HG02642 (cell line): ENCODE results near the gene PLCB4.

Experiments
- ATAC-seq: cut with Tn5 transposase; IDR thresholded peaks from one replicate; pipeline ENCODE4 v1.9.1; 2021; ENCODE audit warnings: mild to moderate bottlenecking; ENCODE audit not compliant: unreplicated experiment, poor library complexity

Gene PLCB4

DNA sequence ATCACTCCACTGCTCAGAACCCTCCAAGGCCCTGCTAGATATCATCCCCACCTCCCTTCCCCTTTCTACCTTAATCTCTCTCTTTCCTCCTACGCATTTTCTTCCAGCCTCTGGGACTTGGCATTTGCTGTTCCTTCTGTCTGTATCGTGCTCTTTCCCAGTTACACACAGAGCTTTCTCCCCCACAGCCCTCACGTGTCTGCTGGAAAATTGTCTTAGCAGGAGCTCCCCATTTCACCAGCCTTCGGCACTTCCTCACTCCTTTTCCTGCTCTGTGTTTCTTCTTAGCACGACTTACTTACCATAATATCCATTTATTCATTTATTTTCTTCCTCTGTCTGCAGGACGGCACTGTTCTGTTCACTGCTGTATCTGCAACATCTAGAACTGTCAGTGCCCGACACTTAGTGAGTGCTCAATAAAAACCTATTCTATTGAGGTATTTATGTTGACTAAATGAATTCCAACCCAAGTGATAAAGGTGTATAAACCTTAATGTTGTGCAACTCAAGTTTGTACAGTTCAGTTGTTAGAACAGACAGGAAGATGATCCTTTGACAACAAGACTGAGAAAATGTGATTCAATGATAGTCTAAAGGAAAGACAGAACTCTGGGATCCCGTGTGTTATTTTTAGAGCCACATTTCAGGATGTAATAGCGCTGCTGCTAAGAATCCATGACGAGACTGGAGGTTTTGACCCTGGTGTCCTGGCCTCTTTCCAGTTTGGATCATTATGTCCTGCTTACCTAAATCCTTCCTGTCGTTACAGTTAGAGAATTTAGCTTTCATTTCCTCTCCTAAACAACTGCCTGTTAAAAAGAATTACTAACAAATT lies 275.4 kb downstream of the PLCB4 start:
- ATAC-seq: no peak

DNA sequence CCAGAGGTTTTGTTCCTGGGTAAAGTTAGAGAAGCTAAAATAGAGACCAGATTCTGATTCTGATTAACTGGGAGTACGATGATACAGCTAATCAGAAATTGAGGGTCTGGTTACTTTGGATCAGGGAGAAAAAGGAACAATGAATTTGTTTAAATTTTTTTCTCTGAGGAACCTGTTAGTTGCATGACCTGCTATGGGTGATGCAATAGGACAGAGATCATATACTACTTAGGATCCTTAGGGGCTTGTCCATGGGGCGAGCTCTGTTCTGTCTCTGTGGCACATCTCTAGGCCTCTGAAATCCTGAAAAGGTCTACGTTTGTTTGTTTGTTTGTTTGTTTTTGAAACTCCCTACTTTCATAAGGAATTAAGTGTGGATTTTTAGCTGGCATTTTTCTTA lies 279.4 kb downstream of the PLCB4 start:
- ATAC-seq: no peak

DNA sequence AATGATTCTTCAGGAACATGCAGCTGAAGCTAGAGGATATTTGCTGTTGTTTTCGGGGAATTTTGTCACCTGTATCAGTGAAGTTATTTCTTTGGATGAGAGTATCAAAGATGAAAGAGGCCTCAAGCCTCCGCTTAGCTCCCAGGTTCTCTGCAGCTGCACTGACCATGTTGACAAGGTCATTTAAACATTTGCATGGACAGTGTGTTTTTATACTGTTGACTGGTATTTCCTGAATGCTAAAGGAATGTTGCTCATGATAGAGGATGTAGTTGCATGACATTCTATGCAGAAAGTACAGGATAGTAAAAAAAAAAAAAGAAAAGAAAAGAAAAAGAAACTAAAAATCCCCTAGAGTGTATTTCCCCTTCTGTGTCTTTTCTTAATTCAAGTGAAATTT lies 279.9 kb downstream of the PLCB4 start:
- ATAC-seq: no peak

DNA sequence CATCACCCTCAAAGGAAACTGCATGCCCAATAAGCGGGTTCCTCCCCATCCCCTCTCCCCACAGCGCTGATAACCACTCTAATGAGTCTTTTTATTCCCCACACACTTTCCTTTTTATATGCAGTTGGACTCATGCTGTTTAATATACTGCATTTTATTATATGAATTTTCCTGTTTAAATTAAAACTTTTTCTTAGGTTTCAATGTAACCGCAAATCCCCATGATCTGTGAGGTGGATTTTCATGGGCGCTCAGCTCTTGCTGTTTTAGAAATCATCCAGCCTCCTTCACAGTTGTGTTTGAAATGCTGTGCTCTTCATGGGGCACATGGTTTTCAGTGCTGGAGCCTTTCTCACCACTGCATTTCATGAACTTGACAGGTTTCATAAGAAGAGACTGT lies 280.4 kb downstream of the PLCB4 start:
- no peak for ATAC-seq

GRCh38 chr20:9352739-9353138 lies 283.9 kb downstream of the PLCB4 start:
- no peak for ATAC-seq

- no peak for ATAC-seq
Observed at GRCh38 chr20:9353180-9353915, 284.5 kb downstream of the PLCB4 start.

GRCh38 chr20:9353916-9354276 lies 285.0 kb downstream of the PLCB4 start:
- ATAC-seq: no peak

DNA sequence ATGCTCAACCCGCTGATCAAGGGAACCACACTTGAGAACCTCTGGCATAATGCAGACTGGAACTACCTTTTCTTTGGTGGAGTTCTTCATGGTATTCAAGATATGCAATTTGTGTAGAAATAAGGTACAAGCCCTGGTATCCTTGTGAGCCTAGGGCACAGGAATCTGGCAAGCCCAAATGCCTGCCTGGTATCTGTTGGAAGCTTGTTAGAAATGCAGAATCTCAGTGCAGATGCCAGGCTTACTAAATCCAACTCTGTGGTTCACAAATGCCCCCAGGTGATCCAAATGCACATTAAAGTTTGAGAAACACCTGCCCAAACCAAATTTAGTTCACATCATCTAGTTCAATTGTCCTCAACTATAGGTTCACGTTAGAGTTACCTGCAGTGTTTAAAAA lies 285.7 kb downstream of the PLCB4 start:
- no peak for ATAC-seq

DNA sequence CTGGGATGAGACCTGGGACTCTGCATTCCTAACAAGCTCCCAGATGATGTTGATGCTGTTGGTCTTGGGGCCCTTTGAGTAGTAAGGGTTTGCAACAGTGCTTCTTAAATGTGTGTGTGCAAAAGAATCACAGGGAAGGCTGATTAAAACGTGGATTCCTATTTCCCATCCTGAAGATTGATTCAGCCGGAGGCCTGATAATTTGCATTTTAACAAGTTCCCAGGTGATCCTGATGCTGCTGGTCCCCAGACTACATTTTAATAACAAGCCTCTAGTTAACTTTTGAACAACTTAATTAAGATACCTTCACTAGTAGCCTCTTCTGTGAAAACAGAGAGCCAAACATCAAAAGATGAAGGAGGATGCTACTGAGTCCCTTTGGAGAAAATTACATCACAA lies 289.1 kb downstream of the PLCB4 start:
- ATAC-seq: no peak

- no peak for ATAC-seq
Observed at GRCh38 chr20:9359561-9360308, 290.8 kb downstream of the PLCB4 start.

- ATAC-seq: no peak
Observed at GRCh38 chr20:9360431-9360830, 291.5 kb downstream of the PLCB4 start.

- no peak for ATAC-seq
Observed at GRCh38 chr20:9363673-9364072, 294.8 kb downstream of the PLCB4 start.

DNA sequence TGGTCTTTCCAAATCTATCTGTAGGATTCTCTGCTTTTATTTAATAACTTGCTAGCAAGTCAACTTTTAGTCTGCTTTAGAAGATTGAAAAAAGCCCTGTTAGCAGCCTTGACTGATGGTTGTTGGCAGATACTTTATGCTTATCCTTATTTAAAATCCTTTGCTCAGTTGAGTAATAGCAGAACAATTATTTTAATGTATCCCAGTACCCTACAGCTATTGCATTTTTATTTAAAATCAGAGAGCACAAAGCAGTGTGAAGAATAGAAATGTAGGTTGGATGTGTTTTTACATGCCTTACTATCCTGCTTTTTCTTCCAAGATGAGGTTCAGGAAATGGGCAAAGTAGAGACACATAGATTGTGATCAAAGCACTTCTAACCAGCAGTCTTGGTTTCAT lies 298.4 kb downstream of the PLCB4 start:
- ATAC-seq: no peak

DNA sequence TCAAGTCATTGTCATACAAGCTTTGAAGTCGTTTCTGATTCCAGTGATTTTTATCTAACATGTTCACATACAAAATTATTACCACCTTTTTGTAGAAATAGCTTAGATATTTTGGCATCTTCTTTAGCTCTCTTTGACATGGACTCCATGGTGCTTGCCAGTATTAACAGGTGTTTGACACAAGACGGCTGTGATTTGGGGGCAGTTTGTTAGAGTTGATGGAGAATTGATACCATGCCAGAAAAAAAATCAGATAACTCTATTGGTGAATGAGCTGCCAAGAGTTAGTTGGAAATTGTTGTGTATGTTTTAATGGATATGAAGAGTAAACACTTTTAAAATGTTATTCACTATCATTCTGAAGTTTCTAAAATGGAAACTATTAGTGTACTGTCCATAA lies 298.9 kb downstream of the PLCB4 start:
- ATAC-seq: no peak

- no peak for ATAC-seq
Observed at GRCh38 chr20:9368893-9369292, 300.0 kb downstream of the PLCB4 start.

DNA sequence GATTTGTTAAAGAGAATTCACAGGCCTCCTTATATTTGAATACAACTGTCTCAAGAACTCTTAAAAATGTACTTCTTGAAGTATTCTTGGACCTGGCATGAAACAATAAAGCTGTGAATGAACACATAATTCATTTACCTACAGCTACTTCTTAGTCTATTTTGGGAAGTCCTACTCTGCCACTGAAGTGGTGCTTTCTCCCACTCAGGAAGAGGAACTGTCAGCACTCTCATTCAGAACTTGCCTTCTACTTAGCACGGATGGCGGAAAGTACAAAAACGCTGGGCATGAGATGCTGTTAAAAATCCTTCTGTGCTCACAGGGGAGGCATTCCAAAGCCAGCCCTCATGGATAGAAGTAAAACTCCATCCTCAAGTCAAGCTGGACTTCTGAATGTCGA lies 300.7 kb downstream of the PLCB4 start:
- ATAC-seq: no peak

- ATAC-seq: no peak
Observed at GRCh38 chr20:9374072-9374471, 305.2 kb downstream of the PLCB4 start.

DNA sequence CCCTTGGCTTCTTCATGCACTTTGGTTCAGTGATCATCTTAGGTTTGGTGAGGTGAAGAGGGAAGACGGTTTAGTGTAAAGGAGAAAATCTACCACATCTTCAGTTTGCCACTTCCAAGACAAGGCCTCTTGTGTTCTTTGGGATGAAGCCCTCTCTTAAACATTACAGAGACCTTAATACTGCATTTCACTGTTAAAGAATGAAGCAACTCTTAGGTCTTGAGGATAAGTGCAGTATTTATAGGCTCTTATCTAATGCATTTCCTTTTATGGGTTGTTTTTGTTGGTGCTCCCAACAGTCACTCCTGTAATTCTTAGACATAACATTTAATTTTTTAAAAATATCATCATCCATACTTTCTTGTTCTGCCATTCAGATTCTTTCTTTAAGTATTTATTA lies 305.6 kb downstream of the PLCB4 start:
- no peak for ATAC-seq

DNA sequence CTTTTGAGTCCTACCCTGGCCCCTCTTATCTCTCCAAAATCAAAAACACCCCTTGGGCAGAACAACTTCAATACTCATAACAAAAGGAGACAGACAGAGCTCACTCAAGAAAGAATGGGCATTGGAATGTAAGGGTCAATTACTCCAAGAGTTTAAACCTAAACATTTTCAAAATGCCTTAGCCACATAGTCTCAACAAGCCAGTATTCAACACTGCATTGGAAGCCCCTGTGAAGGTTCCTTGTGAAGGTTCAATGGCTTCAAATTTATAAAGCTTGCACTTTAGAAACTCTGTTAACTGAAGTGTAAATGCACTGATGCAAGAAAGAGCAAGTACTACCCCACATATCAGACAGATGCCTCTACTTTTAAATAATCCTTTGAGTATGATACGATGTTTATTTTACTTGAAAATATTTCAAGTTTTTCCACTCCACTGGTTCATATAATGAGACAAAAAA lies 306.4 kb downstream of the PLCB4 start:
- ATAC-seq: no peak

DNA sequence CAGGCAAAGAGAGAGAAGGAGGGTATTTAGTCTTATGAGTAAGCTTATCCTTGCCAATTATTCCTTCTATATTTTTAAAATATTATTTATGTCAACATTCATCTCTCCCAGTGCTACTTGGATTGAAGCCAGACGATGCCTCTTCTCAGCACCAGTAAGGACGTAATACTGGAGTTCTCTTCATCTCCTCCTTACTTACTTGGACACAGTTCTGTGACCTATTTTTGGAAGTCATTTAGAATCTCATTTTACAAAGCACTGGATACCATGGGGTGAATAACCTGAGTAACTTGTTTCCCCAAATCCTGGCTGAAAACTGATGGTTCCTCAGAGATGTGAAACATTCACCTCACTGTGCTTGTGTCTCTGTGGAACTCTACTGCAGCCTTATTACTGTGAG lies 308.1 kb downstream of the PLCB4 start:
- ATAC-seq: no peak
